GM19043 (cell line): ENCODE measurements around the gene KMT2E.
A peak's percentile ranks its signal among the peaks of the same experiment; 100 is the strongest.

Experiments
- ATAC-seq: cut with Tn5 transposase; IDR thresholded peaks from one replicate; pipeline ENCODE4 v1.9.1; 2021; ENCODE audit warnings: low read depth; ENCODE audit not compliant: unreplicated experiment

Gene KMT2E

GRCh38 chr7:105006367-105007136, 7.5 kb upstream of the KMT2E start:
- ATAC-seq, result no peak

- no peak for ATAC-seq
These were observed 6.7 kb upstream of the KMT2E start for GRCh38 chr7:105007298-105007697.

DNA sequence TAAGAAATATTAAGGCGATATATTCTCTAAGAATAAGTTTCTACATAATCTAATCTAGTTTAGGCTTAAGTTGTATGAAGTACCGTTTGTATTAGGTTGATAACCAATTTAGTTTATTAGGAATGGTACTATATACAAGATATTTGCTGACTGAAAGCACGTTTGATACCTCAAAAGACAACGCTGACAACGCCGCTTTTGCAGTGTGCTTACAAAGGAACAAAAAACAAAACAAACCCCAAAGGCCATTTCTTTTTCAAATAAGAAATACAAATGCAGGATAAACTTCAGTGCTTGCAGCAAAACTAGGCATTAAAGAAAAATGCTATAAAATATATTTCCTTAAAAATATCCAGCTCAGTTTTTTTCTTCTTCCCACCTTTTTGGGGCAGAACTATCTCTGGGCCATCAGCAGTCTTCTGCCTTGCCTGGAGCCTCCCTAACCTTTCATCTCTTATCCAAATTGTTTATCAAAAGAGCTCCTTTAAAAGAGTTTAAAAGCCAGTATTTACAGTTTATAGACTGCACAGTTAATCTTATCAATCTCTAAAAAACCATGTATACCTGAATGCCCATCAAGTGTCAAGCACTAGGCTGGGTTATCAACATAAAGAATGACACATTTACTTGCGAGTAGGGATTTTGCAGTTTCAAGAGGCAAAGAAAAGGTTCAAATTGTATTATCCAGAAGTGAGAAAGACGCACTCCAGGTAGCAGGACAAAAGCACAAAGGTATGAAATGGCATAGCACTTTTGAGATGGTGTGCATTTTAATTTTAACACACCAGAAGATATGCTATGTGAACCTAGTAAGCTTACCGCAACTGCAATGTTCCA, 4.1 kb upstream of the KMT2E start:
- ATAC-seq, result no peak

GRCh38 chr7:105010504-105011130, 3.4 kb upstream of the KMT2E start:
- no peak for ATAC-seq

DNA sequence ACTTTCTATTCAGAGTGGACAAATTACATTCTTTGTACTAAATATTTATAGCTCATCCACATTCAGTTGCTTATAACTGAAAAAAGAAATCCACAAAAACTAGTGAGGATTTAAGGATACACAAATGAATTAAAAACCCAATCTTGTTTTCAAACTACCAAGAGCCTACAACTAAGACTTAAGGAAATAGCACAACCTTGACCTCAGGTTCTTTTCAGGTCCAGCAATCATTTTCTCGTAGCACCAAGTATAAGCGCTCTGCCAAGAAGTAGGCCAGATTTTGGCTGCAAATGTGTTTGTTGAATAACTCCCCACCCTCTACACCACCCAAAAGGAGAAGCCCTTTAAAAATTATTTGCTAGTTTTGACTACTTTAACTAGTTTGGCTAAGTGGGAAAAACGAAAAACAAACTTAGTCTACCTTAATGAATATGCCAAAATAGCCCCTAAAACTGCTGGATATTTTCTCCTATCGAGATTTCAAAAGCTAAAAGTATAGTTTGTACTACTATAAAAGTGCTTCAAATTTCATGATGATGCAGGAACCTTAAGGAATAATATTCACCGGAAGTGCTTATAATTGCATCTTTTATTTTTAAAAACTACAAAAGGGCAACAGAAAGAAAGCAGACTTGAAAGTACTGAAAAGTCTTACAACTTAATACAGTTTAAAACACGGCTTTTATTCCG, 2.7 kb upstream of the KMT2E start:
- ATAC-seq, result no peak

DNA sequence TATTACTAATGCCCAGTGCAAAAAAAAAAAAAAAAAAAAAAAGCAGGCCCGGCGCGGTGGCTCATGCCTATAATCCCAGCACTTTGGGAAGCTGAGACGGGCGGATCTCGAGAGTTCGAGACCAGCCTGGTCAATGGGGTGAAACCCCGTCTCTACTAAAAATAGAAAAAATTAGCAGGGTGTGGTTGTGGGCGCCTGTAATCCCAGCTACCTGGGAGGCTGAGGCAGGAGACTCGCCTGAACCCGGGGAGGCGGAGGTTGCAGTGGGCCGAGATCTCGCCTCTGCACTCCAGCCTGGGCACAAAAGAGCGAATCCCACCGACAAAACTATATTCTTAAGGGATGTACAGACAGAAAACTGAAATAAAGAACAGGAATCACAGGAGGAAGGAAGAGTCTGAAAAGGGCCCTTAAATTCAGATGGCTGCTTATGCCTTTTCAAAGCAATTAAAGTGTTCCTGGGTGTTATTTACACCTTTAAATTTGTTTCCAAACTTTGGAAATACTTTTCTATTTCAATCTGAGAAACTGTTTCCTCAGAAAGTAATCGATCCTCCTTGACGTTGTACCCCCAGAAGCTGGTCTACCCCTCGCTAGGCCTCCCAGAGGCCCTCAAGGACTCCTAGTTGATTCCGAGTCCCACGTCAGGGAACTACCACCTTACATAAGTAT, 2.0 kb upstream of the KMT2E start:
- no peak for ATAC-seq

GRCh38 chr7:105012503-105013220, 1.3 kb upstream of the KMT2E start:
- ATAC-seq, result peak; percentile 62

DNA sequence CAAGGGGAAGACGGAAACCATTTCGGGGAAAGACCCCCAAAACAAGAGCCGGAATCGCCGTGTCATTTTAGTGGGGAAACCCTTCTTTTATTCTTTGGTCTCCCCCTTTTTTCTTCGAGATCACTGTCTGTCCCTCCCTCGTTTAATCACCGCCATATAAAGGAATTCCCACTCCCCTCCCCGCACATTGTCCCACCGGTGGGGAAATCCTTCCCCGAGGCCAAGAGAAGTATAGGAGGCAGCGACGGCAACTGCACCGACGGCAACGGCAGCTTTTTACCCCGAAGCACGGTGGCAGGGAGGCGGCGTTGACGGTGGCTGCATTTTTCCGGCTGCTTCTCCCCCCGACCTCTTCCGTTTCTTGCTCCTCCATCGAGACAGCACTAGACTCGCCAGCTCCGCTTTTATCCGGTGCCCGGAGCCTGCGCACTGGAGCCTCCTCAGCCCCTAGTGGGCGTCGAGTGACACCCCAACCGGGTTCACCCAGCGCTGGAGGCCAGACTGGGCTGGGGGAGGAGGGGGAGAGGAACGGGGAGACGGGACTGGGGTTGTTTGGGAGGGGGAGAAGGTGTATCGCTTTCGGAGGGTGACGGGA, 687 bp upstream of the KMT2E start:
- peak; percentile 27 for ATAC-seq

DNA sequence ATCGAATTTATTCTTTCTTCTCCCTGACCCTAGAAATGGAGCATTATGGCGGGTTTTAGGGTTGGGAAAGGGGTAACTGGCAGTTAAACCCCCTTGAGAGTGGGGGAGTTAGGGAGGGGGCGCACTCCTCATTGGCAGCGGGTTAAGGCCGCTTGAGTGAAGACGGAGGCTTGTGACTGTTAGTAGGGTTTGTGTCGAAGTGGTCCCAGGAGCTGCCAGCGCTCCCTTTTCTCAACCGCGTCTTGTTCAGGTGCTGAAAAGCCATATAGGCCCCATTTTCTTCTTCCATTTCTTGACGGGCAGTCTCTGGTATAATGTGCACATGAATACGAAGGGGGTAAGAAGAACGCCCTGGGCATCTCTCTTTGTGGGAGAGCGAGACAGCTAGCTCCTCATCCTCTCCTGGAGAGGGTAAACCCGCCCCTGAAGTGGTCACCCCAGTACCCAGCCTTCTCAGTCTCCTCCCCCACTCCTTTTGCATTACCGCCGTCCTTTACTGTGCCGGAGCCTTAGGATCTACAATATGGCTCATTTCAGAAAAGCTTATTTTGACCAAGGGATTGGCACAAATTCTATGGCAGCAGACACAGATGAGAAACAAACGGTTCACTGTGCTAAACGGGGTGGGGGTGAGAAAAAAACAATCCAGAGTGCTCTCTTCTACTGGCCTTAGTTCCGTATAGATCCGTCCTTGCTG, 836 bp downstream of the KMT2E start:
- ATAC-seq, result no peak

GRCh38 chr7:105015390-105015965, 1.5 kb downstream of the KMT2E start:
- no peak for ATAC-seq

GRCh38 chr7:105016068-105016708, 2.2 kb downstream of the KMT2E start:
- ATAC-seq, result no peak

DNA sequence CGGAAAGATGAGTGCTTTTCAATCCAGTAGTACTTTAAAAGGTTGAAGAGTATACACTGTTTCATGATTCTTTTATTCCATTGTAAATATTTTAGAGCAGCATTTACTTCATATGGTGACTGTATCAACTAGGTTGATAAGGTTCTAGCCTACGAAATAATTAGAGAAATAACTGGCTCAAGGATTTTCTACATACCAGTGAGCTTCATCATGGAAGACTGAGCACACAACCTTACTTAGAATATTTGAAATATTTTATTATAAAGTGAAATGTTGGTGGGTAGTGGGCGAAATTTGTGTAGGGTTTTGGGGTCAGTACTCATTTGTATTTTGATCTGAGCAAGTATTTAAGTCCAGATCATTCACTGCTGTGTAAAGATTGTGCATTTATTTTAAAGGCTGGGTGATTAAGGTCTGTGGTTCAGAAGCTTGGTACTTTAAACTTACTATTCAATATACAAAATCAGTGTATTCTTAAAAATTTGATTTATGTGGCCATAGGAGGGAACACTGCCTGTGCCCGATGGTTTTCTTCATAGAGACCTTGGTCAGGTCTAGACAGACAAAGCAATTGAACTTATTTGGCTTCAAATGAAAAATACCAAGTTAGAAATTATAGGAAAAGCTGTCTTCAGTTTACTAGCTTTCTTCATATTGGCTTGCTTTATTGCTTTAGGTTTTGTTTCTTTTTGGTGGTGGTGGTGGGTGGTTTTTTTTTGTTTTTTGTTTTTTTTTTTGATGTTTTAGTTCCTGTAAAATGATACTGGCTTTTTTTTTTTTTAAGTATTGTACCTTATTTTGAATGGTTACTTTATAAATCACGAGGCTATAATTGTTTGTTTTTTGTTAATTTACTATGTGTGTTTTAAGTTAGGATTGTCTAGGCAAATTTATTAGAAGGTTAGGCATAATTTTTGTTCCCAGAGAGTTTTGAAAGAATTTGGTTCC, 3.0 kb downstream of the KMT2E start:
- no peak for ATAC-seq

DNA sequence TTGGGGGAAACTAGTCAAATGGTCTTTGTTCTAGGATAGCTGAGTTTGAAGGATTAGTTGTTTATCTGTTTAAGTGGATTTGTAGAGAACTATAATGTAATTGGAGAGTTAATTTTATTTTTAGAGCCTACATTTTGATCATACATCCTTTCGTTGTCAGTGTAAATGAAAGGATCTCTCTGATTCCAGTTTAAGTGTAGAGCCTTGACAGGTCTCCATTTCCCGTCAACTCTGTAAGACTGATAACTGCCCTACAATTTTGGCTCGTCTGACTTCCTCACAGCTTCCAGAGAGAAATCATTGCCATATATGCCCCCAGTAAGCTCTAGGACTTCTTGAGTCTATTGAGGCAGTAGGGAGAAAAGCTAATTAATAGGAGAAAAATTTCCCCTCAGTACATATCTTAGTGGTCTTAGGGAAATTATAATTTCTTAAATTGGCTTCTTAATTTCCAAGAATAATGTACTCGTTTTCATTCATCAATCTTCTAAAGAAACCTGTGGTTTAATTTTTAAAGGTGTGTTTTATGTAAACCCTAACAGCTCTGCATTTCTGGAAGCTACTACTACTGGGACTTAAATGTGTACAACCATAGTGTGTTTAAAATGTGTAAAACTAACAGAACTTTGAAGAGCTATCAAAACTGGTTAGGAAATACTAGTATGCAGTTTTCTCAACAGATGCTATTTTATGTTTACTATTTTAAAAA, 3.8 kb downstream of the KMT2E start:
- no peak for ATAC-seq

DNA sequence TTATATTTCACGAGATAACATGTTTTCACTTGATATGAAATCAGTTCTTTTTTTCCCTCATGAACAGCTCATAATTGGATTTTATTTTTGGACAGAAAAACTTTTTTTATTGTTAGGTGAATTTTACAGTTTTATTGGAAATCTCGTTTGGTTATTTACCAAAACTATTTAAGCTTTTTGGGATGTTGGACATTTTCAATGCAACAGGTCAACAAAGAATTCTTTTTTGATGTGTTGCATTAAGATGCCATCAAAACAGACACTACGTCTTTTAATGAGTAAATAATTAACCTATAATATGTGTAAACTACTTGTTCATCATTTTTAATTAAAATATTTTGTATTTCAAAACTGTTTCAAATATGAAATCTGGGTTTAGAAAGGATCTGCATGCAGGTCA, 5.3 kb downstream of the KMT2E start:
- no peak for ATAC-seq

DNA sequence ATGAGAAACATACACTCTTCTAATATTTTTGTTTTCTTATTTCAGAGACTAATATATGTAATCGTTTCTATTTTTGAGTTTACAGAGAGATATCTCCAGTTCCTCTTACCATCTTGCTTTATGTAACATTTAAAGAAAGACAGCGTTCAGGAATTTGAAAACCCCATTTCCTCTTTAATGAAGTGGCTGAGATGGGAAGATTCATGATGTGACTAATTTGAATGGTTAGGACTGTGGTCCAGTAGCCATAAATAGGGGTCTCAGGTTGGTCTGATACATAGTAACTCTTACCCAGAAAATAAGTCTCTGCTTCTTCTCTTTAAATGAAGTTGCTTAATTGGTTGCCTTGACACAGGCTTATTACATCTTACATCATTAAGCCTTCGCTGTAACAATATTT, 6.9 kb downstream of the KMT2E start:
- ATAC-seq, result no peak

DNA sequence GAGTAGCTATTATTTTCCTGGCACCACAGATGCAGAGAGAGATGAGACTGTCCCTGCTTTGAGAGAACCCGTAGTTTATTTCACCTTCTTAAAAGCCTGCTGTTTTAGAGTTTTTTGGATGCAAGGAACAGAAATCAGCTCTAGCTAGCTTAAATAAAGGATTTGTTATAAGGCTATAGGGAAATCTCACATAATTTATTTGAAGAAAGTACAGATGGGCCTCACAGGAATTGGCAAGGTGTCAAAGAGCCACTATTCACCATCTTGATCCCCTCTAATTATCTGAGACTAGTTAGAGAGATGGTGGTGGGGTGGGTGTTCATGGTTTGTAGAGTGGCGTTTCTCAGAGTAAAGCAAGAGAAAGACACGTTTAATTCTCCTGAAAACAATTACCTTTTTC, 7.3 kb downstream of the KMT2E start:
- no peak for ATAC-seq
